Kidney (tissue), 14 donors: ENCODE measurements around the gene NTNG1. TPM values are rescaled to one million over a fixed set of nuclear protein-coding genes. Genes with fewer than 3 reads are reported as not detected.

Experiments
- DNase-seq, 5 donors: peaks; one replicate each; pipeline ENCODE4 v3.0.0-alpha.2; 2013 to 2020
- FAIRE-seq: peaks from 2 replicates; lab custom pipeline; 2012; peaks lifted over from hg19 to GRCh38; lab: Jason Lieb, UNC
- H3K27ac ChIP-seq, 2 donors: one replicate each; pipeline ENCODE4 v1.7.0; 2013; ENCODE audit warnings: low read depth in 2 of 2, low read length in 2 of 2, inconsistent platforms in 1 of 2
- H3K27me3 ChIP-seq: one replicate; pipeline ENCODE4 v1.7.1; 2013; ENCODE audit warnings: low read length, inconsistent platforms; ENCODE audit not compliant: control insufficient read depth, insufficient read depth
- H3K36me3 ChIP-seq, 3 donors: one replicate each; pipeline versions ENCODE4 v1.7.0 to v1.7.1; 2013; ENCODE audit warnings: low read length in 3 of 3, control low read depth in 1 of 3, inconsistent platforms in 1 of 3; ENCODE audit not compliant: insufficient read depth in 3 of 3, control insufficient read depth in 2 of 3
- H3K4me1 ChIP-seq, 3 donors: one replicate each; pipeline versions ENCODE4 v1.7.0 to v1.7.1; 2013; ENCODE audit warnings: low read length in 3 of 3, inconsistent platforms in 1 of 3, low read depth in 1 of 3; ENCODE audit not compliant: control insufficient read depth in 2 of 3, insufficient read depth in 2 of 3
- H3K4me3 ChIP-seq, 3 donors: one replicate each; pipeline versions ENCODE4 v1.7.0 to v1.8.1; 2013; ENCODE audit warnings: low read length in 3 of 3, control low read depth in 1 of 3, inconsistent platforms in 1 of 3
- H3K9ac ChIP-seq, 3 donors: one replicate each; pipeline versions ENCODE4 v1.7.0 to v1.7.1; 2013; ENCODE audit warnings: low read length in 3 of 3, control low read depth in 1 of 3, inconsistent platforms in 1 of 3
- H3K9me3 ChIP-seq, 3 donors: one replicate each; pipeline versions ENCODE4 v1.7.0 to v1.7.1; 2013; ENCODE audit warnings: low read length in 3 of 3, control low read depth in 1 of 3, inconsistent platforms in 1 of 3; ENCODE audit not compliant: control insufficient read depth in 2 of 3, insufficient read depth in 1 of 3
- CTCF ChIP-seq: IDR thresholded peaks from 3 replicates; pipeline ENCODE4 v1.5.1; 2012; ENCODE audit warnings: mild to moderate bottlenecking, moderate library complexity, borderline replicate concordance; ENCODE audit not compliant: insufficient read depth; ENCODE audit errors: extremely low read depth
- intact Hi-C: fragments of 100-400 bp; cut with DNase I; formaldehyde crosslinking; loops from one replicate; pipeline ENCODE4 v1.11.1; 2022
- polyA plus RNA-seq: library from polyadenylated mRNA; stranded (reverse); fragments of 350-450 nt; fragmentation: Illumina TruSeq; extraction: RNeasy Lipid Tissue Mini Kit (QIAGEN cat#74804); gene quantifications from one replicate; pipeline ENCODE4 v1.2.3, GENCODE V29; 2014; ENCODE audit warnings: low read depth, low replicate concordance; ENCODE audit not compliant: insufficient read depth
- total RNA-seq: library from RNA; stranded (reverse); fragmentation: NEBNext Ultra II Directional; extraction: Animal tissue kit (Norgen Biotek cat#: 25700); gene quantifications from one replicate; pipeline ENCODE4 v1.2.1, GENCODE V29; 2021
- donor health status: control.
- donor health status: control.
- donor health status: control.
- donor health status: control.
- donor health status: control.
- donor health status: DM: yes; HTN: yes; CAD: no.
- donor health status: Normal renal cell carcinoma (clear cell type).

Gene NTNG1
- total and polyA plus RNA-seq, 2 donors from 2014 or later: 2.8 to 7.7 TPM

- no peak for TF ChIP-seq CTCF
- Histone ChIP-seq H3K4me1 (no peaks in the 10 kb centered on the region), H3K27me3 (no peaks in the 10 kb centered on the region), H3K36me3 (no peaks in the 10 kb centered on the region), H3K4me3 (no peak overlapping the region), H3K9me3 (no peaks in the 10 kb centered on the region), H3K27ac (no peak overlapping the region), H3K9ac (no peak overlapping the region)
- no peak for DNase-seq
- intact Hi-C loops: no loop called here
- no peak for FAIRE-seq
Observed at GRCh38 chr1:107326824-107327445, 186.1 kb downstream of the NTNG1 start.

- no peak for TF ChIP-seq CTCF
Observed at GRCh38 chr1:107327446-107327845, 186.6 kb downstream of the NTNG1 start.

GRCh38 chr1:107328087-107328486 lies 187.2 kb downstream of the NTNG1 start:
- Histone ChIP-seq H3K27me3 (no peaks in the 10 kb centered on the region), H3K27ac (no peak overlapping the region), H3K4me3 (no peak overlapping the region), H3K36me3 (no peaks in the 10 kb centered on the region), H3K9me3 (no peaks in the 10 kb centered on the region), H3K4me1 (no peaks in the 10 kb centered on the region), H3K9ac (no peak overlapping the region)
- DNase-seq (no peak), FAIRE-seq (no peak)
- TF ChIP-seq CTCF: no peak
- intact Hi-C loops: no loop called here

More at GRCh38 chr1:107327446-107327845, 186.6 kb downstream of the NTNG1 start:
- no peak overlapping the region for H3K9ac ChIP-seq
- H3K4me1 ChIP-seq: no peaks in the 10 kb centered on the region
- H3K27ac ChIP-seq: no peak overlapping the region
- DNase-seq (no peak), FAIRE-seq (no peak)
- H3K9me3 ChIP-seq: no peaks in the 10 kb centered on the region
- intact Hi-C loops: no loop called here
- no peaks in the 10 kb centered on the region for H3K36me3 ChIP-seq
- no peaks in the 10 kb centered on the region for H3K27me3 ChIP-seq
- H3K4me3 ChIP-seq: no peak overlapping the region

GRCh38 chr1:107339775-107340174 lies 198.9 kb downstream of the NTNG1 start:
- FAIRE-seq (no peak), DNase-seq (no peak)
- H3K27me3 ChIP-seq: no peaks in the 10 kb centered on the region
- intact Hi-C loops: no loop called here
- no peak overlapping the region for H3K27ac ChIP-seq
- no peaks in the 10 kb centered on the region for H3K4me1 ChIP-seq
- H3K9ac ChIP-seq: no peak overlapping the region
- no peaks in the 10 kb centered on the region for H3K36me3 ChIP-seq
- no peak overlapping the region for H3K4me3 ChIP-seq
- H3K9me3 ChIP-seq: no peaks in the 10 kb centered on the region
- TF ChIP-seq CTCF: no peak
